Measurements from ENCODE around the gene RGPD6.
"Not testable (repeated sequence)": the region's sequence is repeated elsewhere in the genome, so short reads cannot be mapped to it uniquely, and the experiment has no call there.

DNA sequence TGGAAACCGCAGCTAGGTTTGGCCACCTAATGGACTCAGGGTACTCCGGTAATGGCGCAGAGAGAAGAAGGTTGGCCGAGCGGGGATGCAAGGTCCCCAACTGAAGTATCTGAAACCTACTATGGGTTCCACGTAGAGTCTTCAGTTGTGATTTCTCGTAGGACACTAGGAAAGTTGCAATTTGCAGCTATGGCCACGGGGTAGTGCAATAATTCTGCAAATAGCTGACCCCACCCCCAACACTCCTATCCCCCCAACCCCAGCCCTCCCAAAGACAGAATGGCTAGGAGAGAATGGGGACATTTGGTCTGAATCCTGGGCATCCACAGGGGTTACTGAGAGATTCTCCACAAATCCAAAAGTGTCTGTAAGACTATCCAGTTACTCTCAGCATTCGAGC, 25.1 kb upstream of the RGPD6 start:
- not testable (repeated sequence) for TF ChIP-seq EZH2 (IDR thresholded peaks at IDR 0.05); POLR2AphosphoS5 (IDR thresholded peaks at IDR 0.05; ENCODE audit: borderline replicate concordance, low read depth, low read length); FOXP2 (optimal IDR thresholded peaks at IDR 0.05; ENCODE audit: control extremely low read depth, extremely low read length, insufficient read depth)
